WTC11 (cell line): ENCODE data around the gene LCN15. TPM values are rescaled to one million over a fixed set of nuclear protein-coding genes. Genes with fewer than 3 reads are reported as not detected.
"Not testable (repeated sequence)": the region's sequence is repeated elsewhere in the genome, so short reads cannot be mapped to it uniquely, and the experiment has no call there.

Experiments used
- ATAC-seq: fragments of 200-7000 bp; cut with Tn5 transposase; 2 replicates; pipeline ENCODE4 v1.10.0; 2021; ENCODE audit warnings: mild to moderate bottlenecking, moderate library complexity
- CTCF ChIA-PET: fragments of 300-600 bp; sonication (Branson Sonifier 250); formaldehyde crosslinking; loops from one replicate; lab custom pipeline; 2021; ENCODE audit warnings: antibody characterized with exemption; lab: Charles Lee
- POLR2A ChIA-PET: fragments of 350-600 bp; sonication (Branson Sonifier 250); formaldehyde crosslinking; loops from one replicate; lab custom pipeline; 2021; ENCODE audit warnings: antibody characterized with exemption; lab: Charles Lee
- DNase-seq: peaks from one replicate; pipeline ENCODE4 v3.0.0; 2021; ENCODE audit warnings: low spot score
- H3K27ac Mint-ChIP-seq: 2 replicates; pipeline ENCODE4 v1.8.0; 2021; ENCODE audit warnings: mixed read lengths
- H3K27me3 Mint-ChIP-seq: 2 replicates; pipeline ENCODE4 v1.8.0; 2021; ENCODE audit warnings: low read depth, mild to moderate bottlenecking, moderate library complexity, mixed read lengths
- H3K36me3 Mint-ChIP-seq: 2 replicates; pipeline ENCODE4 v1.8.0; 2021; ENCODE audit warnings: mixed read lengths
- H3K4me1 Mint-ChIP-seq: 2 replicates; pipeline ENCODE4 v1.8.0; 2022; ENCODE audit warnings: mixed read lengths
- H3K4me3 Mint-ChIP-seq: 2 replicates; pipeline ENCODE4 v1.8.0; 2021; ENCODE audit warnings: mild to moderate bottlenecking, moderate library complexity, mixed read lengths
- H3K9me3 Mint-ChIP-seq: 2 replicates; pipeline ENCODE4 v1.8.0; 2021; ENCODE audit warnings: mixed read lengths
- FOXJ3 ChIP-seq: sonication (generic); formaldehyde crosslinking; IDR thresholded peaks from 2 replicates; pipeline ENCODE4 v1.9.0; 2021; ENCODE audit warnings: missing genetic modification reagents, mild to moderate bottlenecking, borderline replicate concordance
- FOXP1 ChIP-seq: sonication (generic); formaldehyde crosslinking; IDR thresholded peaks from 2 replicates; pipeline ENCODE4 v1.8.0; 2022; ENCODE audit warnings: missing genetic modification reagents, mild to moderate bottlenecking, moderate library complexity, borderline replicate concordance
- IRF2 ChIP-seq: sonication (generic); formaldehyde crosslinking; IDR thresholded peaks from 2 replicates; pipeline ENCODE4 v1.8.0; 2022; ENCODE audit warnings: low read depth, missing genetic modification reagents, borderline replicate concordance
- JAZF1 ChIP-seq: fragments of 250-450 bp; sonication (Bioruptor Pico); IDR thresholded peaks from 2 replicates; pipeline ENCODE4 v1.9.0; 2021; ENCODE audit warnings: moderate library complexity, mild to moderate bottlenecking, inconsistent platforms
- KAT7 ChIP-seq: sonication (generic); formaldehyde crosslinking; IDR thresholded peaks from 2 replicates; pipeline ENCODE4 v1.8.1; 2023; ENCODE audit warnings: missing genetic modification reagents, mild to moderate bottlenecking, borderline replicate concordance
- ZNF232 ChIP-seq: sonication (generic); formaldehyde crosslinking; IDR thresholded peaks from 2 replicates; pipeline ENCODE4 v1.8.0; 2022; ENCODE audit warnings: mild to moderate bottlenecking, missing genetic modification reagents
- total RNA-seq: library from RNA; stranded (reverse); gene quantifications from 3 replicates; pipeline ENCODE4 v1.2.3, GENCODE V29; 2021
- TF ChIP-seq, protein P1 (sequence below): sonication (generic); formaldehyde crosslinking; IDR thresholded peaks from 2 replicates; pipeline ENCODE4 v1.8.1; 2022; ENCODE audit warnings: low read depth, mild to moderate bottlenecking, moderate library complexity, missing genetic modification reagents, borderline replicate concordance
- TF ChIP-seq, protein P2 (sequence below): fragments of 200-600 bp; IDR thresholded peaks from 2 replicates; pipeline ENCODE4 v1.8.0; 2022; ENCODE audit warnings: antibody characterized with exemption
- TF ChIP-seq, protein P3 (sequence below): sonication (generic); formaldehyde crosslinking; IDR thresholded peaks from 2 replicates; pipeline ENCODE4 v1.8.1; 2022; ENCODE audit warnings: mild to moderate bottlenecking, moderate library complexity, missing genetic modification reagents
- TF ChIP-seq, protein P4 (sequence below): sonication (generic); formaldehyde crosslinking; IDR thresholded peaks from 2 replicates; pipeline ENCODE4 v1.8.1; 2022; ENCODE audit warnings: low read depth, missing genetic modification reagents, borderline replicate concordance

The LCN15 gene
- total RNA-seq, 1 experiment from 2014 or later, result 0.52 TPM

GRCh38 chr9:136803551-136804508 lies 39.5 kb upstream of the LCN15 start:
- ChIA-PET CTCF (interaction anchor here (0.8 to 1.1 kb wide), 3 partner anchors 19 to 46 kb away, joined by 3 to 4 read pairs (median 4); partner anchors contain the start of genes AJM1 and LCN8), POLR2A (no interaction called here)
- Mint-ChIP-seq H3K27me3 (peaks cover 37% of the 10 kb centered on the region), H3K27ac (no peak overlapping the region), H3K4me3 (no peak overlapping the region), H3K36me3 (peaks cover 3% of the 10 kb centered on the region), H3K9me3 (no peaks in the 10 kb centered on the region), H3K4me1 (peaks cover 9% of the 10 kb centered on the region)
- ATAC-seq, result no peak
- DNase-seq, result no peak
- TF ChIP-seq, protein P1, sequence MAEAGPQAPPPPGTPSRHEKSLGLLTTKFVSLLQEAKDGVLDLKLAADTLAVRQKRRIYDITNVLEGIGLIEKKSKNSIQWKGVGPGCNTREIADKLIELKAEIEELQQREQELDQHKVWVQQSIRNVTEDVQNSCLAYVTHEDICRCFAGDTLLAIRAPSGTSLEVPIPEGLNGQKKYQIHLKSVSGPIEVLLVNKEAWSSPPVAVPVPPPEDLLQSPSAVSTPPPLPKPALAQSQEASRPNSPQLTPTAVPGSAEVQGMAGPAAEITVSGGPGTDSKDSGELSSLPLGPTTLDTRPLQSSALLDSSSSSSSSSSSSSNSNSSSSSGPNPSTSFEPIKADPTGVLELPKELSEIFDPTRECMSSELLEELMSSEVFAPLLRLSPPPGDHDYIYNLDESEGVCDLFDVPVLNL, result no peak
- TF ChIP-seq KAT7 (CRISPR knock-in tag) (no peak), FOXJ3 (no peak)
- TF ChIP-seq, protein P2, sequence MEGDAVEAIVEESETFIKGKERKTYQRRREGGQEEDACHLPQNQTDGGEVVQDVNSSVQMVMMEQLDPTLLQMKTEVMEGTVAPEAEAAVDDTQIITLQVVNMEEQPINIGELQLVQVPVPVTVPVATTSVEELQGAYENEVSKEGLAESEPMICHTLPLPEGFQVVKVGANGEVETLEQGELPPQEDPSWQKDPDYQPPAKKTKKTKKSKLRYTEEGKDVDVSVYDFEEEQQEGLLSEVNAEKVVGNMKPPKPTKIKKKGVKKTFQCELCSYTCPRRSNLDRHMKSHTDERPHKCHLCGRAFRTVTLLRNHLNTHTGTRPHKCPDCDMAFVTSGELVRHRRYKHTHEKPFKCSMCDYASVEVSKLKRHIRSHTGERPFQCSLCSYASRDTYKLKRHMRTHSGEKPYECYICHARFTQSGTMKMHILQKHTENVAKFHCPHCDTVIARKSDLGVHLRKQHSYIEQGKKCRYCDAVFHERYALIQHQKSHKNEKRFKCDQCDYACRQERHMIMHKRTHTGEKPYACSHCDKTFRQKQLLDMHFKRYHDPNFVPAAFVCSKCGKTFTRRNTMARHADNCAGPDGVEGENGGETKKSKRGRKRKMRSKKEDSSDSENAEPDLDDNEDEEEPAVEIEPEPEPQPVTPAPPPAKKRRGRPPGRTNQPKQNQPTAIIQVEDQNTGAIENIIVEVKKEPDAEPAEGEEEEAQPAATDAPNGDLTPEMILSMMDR, result no peak
- TF ChIP-seq, protein P3, sequence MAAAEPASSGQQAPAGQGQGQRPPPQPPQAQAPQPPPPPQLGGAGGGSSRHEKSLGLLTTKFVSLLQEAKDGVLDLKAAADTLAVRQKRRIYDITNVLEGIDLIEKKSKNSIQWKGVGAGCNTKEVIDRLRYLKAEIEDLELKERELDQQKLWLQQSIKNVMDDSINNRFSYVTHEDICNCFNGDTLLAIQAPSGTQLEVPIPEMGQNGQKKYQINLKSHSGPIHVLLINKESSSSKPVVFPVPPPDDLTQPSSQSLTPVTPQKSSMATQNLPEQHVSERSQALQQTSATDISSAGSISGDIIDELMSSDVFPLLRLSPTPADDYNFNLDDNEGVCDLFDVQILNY (CRISPR knock-in tag), result no peak
- TF ChIP-seq, protein P4, sequence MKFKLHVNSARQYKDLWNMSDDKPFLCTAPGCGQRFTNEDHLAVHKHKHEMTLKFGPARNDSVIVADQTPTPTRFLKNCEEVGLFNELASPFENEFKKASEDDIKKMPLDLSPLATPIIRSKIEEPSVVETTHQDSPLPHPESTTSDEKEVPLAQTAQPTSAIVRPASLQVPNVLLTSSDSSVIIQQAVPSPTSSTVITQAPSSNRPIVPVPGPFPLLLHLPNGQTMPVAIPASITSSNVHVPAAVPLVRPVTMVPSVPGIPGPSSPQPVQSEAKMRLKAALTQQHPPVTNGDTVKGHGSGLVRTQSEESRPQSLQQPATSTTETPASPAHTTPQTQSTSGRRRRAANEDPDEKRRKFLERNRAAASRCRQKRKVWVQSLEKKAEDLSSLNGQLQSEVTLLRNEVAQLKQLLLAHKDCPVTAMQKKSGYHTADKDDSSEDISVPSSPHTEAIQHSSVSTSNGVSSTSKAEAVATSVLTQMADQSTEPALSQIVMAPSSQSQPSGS (CRISPR knock-in tag), result no peak

DNA sequence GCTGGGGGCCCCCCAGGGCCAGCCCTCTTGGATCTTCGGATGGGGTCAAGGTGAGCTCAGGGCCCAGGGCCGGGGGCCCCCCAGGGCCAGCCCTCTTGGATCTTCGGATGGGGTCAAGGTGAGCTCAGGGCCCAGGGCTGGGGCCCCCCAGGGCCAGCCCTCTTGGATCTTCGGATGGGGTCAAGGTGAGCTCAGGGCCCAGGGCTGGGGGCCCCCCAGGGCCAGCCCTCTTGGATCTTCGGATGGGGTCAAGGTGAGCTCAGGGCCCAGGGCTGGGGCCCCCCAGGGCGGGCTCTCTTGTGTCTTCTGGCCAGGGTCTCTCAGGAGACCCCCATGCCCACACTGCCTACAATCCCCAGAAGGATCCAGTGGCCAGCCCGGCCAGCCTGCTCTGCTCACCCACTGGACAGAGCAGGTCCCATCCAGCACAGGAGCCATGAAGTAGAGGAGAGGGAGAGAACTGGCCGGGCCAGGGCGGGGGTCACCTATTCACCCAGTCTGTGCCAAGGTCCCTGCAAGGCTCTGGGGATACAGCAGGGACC lies 38.8 kb upstream of the LCN15 start:
- H3K4me3 Mint-ChIP-seq, H3K27ac Mint-ChIP-seq, H3K4me1 Mint-ChIP-seq, H3K36me3 Mint-ChIP-seq, DNase-seq, ATAC-seq, H3K9me3 Mint-ChIP-seq, POLR2A ChIA-PET: not testable (repeated sequence)
- CTCF ChIA-PET, result interaction anchor here (1.1 kb wide), 2 partner anchors 20 to 39 kb away, joined by 4 read pairs; partner anchors contain the start of gene AJM1
- peaks cover 45% of the 10 kb centered on the region for H3K27me3 Mint-ChIP-seq

- Mint-ChIP-seq H3K27ac (no peak overlapping the region), H3K4me3 (no peak overlapping the region), H3K4me1 (peaks cover 9% of the 10 kb centered on the region), H3K36me3 (peaks cover 3% of the 10 kb centered on the region), H3K9me3 (no peaks in the 10 kb centered on the region), H3K27me3 (peaks cover 52% of the 10 kb centered on the region)
- no peak for TF ChIP-seq ZNF232 (CRISPR knock-in tag)
- no peak for TF ChIP-seq JAZF1
- no peak for TF ChIP-seq FOXP1 (CRISPR knock-in tag)
- no peak for TF ChIP-seq IRF2 (CRISPR knock-in tag)
- DNase-seq, result no peak
- no peak for ATAC-seq
- CTCF ChIA-PET, result interaction anchor here (1.1 to 3.6 kb wide), 3 partner anchors 20 to 233 kb away, joined by 4 to 14 read pairs (median 4); partner anchors contain the start of gene AJM1
- POLR2A ChIA-PET, result no interaction called here
These were observed 38.0 kb upstream of the LCN15 start for GRCh38 chr9:136802321-136802720.
